ENCODE data around the gene SLITRK2.

Gene SLITRK2

GRCh38 chrX:145817331-145818185 is at the start of gene SLITRK2:
SLITRK2 (plus strand) TSS chrX:145817829; CDS start chrX:145822426, 4,597 bp downstream.
- DNase-seq (ENCODE audit: low read depth): peak; percentile 55

GRCh38 chrX:145773006-145773405 is 44.6 kb upstream of the SLITRK2 start:
- DNase-seq (ENCODE audit: low read depth): no peak

GRCh38 chrX:145792281-145792680 is 25.3 kb upstream of the SLITRK2 start:
- no peak for DNase-seq (ENCODE audit: low read depth)

GRCh38 chrX:145803508-145803907 is 14.1 kb upstream of the SLITRK2 start:
- no peak for DNase-seq (ENCODE audit: low read depth)

DNA sequence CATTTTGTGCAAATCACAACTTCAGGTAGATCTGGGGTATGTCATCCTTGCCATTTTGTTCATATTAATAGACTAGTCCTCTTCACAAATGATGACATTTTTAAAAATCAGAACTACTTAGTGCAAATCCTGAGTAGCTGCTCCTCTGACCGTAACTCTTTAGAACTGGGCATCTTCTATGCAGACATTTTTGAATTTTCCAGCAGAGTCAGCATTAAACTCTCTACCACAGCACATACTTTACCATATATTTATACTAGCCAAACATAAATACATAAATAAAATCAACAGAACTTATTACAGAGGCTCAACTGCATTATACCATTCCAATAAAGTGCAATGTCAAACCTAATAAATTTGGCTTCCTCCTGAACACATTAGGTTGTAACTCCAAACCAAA is 4.5 kb upstream of the SLITRK2 start:
- DNase-seq (ENCODE audit: low read depth): no peak

DNA sequence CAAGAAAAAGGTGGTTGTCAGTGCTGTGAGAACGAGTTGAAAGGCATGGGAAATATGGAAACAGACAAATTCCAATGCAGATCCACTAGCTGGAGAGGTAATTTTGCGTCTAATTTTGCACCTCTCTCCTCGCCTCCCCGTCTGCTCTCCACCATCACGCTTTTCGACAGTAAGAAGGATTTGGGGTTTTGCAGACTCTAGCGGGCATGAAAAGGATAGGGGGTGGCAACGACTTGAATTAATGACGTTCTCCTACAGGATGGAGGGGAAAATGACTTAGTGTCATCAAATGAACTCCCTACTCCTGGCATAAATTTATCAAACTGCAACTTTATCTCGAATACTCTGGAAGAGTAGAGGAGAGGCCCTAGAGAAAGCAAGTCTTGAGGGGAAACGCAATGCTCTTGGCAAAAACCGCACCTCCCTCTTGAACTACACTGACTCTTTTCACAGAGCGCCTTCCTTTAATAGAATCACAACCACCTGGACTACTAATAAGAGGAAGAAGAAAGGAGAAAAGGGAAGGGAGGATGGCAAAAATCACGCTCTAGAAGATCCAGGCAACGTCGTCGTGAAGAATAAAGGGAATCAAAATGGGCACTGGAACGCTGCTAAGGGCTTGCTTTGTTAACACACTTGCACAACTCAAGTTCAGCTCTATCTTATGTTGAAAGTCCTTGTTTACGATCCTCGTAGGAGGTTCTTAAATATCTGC is 871 bp upstream of the SLITRK2 start:
- DNase-seq (ENCODE audit: low read depth): no peak

DNA sequence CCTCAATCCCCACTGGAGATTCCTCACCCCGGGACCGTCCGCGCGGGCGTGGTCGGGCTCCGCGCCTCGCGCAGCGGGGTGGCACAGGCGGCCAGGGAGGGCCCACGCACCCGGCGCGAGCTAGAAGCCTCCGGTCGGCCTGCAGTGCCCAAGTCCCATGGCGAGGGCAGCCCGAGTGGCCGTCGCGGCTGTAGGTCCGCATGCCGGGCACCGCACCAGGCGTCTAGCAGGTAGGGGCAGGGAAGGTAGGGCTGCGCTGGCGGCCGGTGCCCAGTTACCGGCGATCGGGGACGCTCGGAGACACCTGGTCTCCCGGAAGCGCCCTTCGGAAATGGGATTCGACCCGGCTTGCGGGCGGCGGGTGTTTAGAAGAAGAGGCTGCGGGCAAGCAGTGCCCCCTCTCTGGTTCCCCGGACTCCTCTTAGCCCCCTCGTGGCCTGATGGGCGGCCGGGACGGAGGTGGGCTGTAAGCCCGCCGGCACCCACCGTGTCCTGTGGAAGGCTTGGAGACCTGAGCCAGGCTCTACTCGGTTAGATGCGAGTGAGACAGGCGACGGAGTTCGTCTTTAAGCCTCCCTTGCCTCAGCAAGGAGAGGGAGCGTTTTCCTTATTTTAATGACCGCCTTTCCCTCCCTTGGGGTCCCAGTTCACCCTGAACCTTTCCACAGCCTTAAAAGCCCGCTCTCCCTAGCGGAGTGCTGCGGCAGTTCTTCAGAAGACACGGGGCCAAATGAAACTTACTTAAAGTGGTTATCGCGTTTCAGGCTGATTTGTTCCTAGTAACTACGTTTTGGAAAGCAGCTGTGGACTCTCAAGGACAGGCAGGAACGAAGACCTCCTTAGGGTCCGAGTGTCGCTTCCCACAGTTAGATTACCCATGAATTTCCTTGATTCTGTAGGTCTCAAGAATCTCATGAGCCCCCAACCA is 821 bp downstream of the SLITRK2 start:
- no peak for DNase-seq (ENCODE audit: low read depth)

DNA sequence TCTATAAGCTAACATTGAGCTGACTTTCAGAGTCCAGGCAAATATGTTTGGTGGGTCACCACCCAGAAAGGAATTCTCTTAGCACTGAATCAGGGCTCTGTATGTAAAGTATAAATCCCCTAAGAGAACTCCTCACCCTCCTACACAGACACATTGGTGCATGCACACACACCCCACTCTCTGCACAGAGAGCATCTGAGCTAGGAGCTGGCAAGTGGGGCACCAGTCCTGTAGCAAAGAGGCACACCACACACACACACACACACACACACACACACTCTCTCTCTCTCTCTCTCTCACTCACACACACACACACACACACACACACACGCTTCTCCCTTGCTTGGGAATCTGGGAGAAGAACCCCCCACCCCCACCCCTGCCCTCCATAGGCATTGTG is 3.2 kb downstream of the SLITRK2 start:
- no peak for DNase-seq (ENCODE audit: low read depth)

GRCh38 chrX:145821291-145821897 is 3.8 kb downstream of the SLITRK2 start:
- DNase-seq (ENCODE audit: low read depth): peak; percentile 11

- DNase-seq (ENCODE audit: low read depth): no peak
These were observed 4.4 kb downstream of the SLITRK2 start for GRCh38 chrX:145821898-145822571.

GRCh38 chrX:145823132-145823531 is 5.5 kb downstream of the SLITRK2 start:
- DNase-seq (ENCODE audit: low read depth): no peak

- peak; percentile 2 for DNase-seq (ENCODE audit: low read depth)
These were observed 8.3 kb downstream of the SLITRK2 start for GRCh38 chrX:145825896-145826295.

- DNase-seq (ENCODE audit: low read depth): no peak
These were observed 8.8 kb downstream of the SLITRK2 start for GRCh38 chrX:145826466-145826865.

DNA sequence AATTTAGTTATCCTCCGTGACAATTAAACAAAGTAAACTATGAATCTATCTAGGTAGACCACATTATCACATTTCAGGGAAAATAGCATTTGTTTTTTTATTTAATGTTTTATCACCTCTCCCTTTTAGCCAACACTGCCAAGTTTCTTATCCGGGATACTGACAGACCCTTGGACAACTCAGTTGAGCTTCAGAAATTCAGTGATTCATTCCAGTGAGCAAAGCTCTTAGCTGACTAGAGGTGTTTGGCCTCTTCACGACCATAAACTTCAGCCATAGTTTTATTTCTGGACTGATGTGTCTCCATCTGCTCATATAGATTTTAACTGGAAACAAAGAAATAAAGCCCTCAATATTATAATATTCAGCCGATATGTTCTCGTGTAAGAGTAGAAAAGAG is 15.2 kb downstream of the SLITRK2 start:
- DNase-seq (ENCODE audit: low read depth): no peak

DNA sequence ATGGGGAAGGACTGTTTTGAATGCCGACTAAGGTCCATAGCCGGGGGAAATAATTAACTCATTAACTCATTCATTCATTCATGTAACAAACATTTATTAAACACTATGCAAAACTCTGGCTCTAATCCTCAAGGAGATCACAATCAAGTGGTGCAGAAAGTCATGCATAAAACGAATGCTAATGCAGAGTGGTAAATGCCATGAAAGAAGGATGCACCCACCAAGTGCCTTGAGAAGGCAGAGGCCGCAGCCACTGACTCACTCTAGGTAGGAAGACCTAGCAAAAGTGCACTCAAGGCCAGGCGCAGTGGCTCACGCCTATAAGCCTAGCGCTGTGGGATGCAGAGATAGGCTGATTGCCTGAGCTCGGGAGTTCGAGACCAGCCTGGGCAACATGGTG is 22.9 kb downstream of the SLITRK2 start:
- no peak for DNase-seq (ENCODE audit: low read depth)

DNA sequence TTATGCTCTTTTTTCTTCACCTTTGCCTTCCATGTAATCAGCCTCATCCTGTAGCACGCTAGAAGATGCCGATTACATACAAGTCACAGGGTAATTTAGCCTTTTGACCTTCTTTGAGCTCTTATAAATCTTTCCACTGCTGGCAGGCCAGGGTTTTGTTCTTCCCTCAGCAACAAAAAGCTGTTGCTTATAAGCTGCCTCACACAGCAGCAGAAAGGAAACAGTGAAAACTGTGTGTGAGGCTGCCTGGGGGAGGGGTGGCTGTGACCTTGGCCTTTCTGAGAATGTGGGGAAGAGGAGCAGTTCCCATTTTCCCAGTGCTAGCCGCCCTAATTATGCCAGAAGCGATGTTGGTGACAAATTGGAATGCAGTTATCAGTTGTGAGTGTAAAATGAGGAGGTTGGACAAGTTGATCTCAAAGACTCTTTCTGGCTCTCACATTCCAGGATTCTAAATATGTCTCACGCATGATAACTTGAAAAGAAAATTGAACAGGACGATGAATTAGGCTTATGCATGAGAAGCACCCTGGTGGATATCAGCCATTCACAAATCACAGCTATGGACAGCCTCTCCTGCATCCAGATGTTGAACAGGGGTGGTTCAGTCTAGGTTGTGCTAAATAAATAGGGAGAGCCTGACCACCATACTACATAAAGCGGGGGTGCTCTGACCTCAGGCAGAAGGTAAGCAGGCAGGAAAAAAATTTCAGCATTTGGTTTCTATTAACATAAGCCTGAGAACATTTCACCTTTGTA is 25.7 kb downstream of the SLITRK2 start:
- DNase-seq (ENCODE audit: low read depth): no peak

- DNase-seq (ENCODE audit: low read depth): no peak
These were observed 27.3 kb downstream of the SLITRK2 start for GRCh38 chrX:145844886-145845285.

DNA sequence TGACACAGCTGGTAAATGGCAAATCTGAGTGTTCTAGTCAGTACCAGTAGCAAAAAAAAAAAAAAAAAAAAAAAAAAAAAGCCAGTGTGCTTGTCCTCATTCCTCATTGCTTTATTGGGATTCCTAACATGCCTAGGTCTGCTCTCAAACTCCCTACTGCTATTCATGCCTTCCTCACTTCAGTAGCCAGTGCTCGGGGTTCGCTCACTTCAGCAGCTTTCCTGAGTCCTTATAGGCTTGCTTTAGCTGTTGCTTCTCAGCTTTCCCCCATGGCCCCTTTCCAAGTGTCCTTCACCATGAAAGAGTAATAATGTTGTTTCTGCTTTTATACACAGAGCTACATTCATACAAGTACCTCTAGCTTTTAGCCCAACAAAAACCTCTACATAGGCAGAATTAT is 30.8 kb downstream of the SLITRK2 start:
- no peak for DNase-seq (ENCODE audit: low read depth)

DNA sequence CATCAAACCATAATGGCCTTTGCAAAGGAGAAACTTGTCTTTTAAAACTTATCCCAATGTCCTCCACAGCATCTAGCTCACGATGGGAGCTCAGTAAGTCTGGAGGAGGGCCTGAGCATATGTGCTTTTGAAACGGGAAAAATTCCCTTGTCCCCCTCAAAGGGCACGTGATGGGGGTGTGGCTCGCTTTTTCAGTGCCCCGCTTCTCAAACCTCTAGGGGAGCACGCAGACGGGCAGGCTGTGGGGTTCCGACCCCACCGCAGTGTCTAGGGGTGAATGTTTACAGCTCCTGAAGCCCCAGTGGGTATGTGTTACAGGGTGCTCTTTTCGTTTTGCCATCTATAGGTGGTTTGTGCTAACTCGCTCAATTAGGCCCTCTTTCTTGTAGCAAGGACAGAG is 31.2 kb downstream of the SLITRK2 start:
- DNase-seq (ENCODE audit: low read depth): no peak

GRCh38 chrX:145853181-145853580 is 35.6 kb downstream of the SLITRK2 start:
- DNase-seq (ENCODE audit: low read depth): no peak

DNA sequence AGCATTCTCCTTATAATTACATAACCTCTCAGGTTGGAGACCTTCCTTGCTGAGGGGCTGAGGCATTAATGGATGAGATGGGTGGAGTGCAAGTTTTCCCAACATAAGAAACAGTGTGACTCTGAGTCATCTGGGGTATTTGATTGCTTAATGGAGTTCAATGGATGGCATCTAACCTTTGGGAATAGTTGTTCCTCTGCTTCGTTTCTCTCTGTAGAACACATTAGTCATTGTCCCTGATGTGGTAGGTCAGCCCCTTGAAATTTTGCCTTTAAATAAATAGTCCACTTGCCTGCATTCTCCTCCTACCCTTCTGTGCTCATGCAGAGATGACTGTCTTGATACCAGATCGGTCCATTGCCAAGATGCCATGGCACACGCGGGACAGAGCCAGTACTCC is 38.6 kb downstream of the SLITRK2 start:
- no peak for DNase-seq (ENCODE audit: low read depth)
